Stomach smooth muscle (tissue), 2 donors: ENCODE results near the gene NEIL1.
"Not testable (repeated sequence)": the region's sequence is repeated elsewhere in the genome, so short reads cannot be mapped to it uniquely, and the experiment has no call there.

Experiments used
- H3K27ac ChIP-seq: one replicate; pipeline ENCODE4 v1.7.0; 2013; ENCODE audit warnings: mild to moderate bottlenecking, low read length, inconsistent platforms
- H3K27me3 ChIP-seq, 2 donors: one replicate each; pipeline ENCODE4 v1.7.0; 2013; ENCODE audit warnings: low read length in 2 of 2; ENCODE audit not compliant: insufficient read depth in 2 of 2, control insufficient read depth in 1 of 2
- H3K36me3 ChIP-seq, 2 donors: one replicate each; pipeline ENCODE4 v1.7.0; 2013; ENCODE audit warnings: low read length in 2 of 2; ENCODE audit not compliant: control insufficient read depth in 2 of 2, insufficient read depth in 2 of 2
- H3K4me1 ChIP-seq: one replicate; pipeline ENCODE4 v1.7.0; 2013; ENCODE audit warnings: low read length; ENCODE audit not compliant: control insufficient read depth, insufficient read depth
- H3K4me3 ChIP-seq, 2 donors: one replicate each; pipeline ENCODE4 v1.7.0; 2013; ENCODE audit warnings: low read length in 2 of 2
- H3K9ac ChIP-seq, 2 donors: one replicate each; pipeline ENCODE4 v1.7.0; 2013; ENCODE audit warnings: low read length in 2 of 2, mild to moderate bottlenecking in 1 of 2
- H3K9me3 ChIP-seq, 2 donors: one replicate each; pipeline ENCODE4 v1.7.0; 2013; ENCODE audit warnings: low read length in 2 of 2; ENCODE audit not compliant: control insufficient read depth in 2 of 2
- donor health status: healthy.
- donor health status: Pancreatic carcinoma.

Gene NEIL1

GRCh38 chr15:75333654-75334419, 13.0 kb upstream of the NEIL1 start:
- H3K4me3 ChIP-seq, H3K9me3 ChIP-seq, H3K27ac ChIP-seq, H3K9ac ChIP-seq, H3K36me3 ChIP-seq, H3K4me1 ChIP-seq, H3K27me3 ChIP-seq: not testable (repeated sequence)

- H3K27ac ChIP-seq, result peak overlapping the region; percentile 41
- peak overlapping the region; percentile 65 to 81 for H3K4me3 ChIP-seq
- peak overlapping the region; percentile 54 to 55 for H3K9ac ChIP-seq
- H3K9me3 ChIP-seq, result no peaks in the 10 kb centered on the region
- peaks cover 8% of the 10 kb centered on the region for H3K4me1 ChIP-seq
- H3K36me3 ChIP-seq, result peaks cover 0 to 4% of the 10 kb centered on the region in 2 donors
- no peaks in the 10 kb centered on the region for H3K27me3 ChIP-seq
These were observed 11.5 kb upstream of the NEIL1 start for GRCh38 chr15:75335313-75335704.

DNA sequence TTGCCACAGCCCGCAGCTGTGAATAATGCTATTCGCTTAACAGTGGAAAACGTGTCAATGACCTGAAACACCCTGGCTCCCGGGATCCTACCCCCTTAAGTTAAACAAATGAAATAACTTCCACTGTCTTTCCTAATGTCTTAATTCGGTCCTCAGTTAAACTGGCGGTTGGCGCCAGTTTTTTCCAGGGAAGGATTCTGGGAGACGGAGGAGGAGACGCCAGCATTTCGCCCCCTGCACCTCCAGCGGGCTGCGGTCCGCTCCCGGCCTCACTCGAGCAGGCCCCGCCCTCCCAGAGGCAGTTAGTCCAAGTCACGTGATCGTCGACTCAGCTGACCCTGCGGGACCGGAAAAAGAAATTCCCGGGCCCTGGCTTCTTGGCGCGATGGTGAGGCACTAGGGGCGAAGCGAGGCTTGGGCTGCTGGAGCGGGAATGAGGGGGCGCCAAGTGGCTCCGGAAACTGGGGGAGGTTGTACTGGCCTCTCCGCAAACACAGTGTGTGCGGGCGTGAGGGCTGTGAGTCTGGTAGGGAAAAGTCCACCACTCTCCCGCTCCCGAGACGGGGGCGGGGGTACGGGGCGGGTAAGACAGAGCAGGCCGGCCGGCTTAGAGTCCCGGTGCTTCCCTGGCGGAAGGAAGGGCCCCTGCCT, 11.0 kb upstream of the NEIL1 start, which contains the start of gene COMMD4:
COMMD4 (plus strand) TSS at position 359 of the 651 bp plus-strand sequence; CDS start at position 386, 27 bp downstream.
- H3K9ac ChIP-seq, result peak within 1 kb of the TSS; percentile 54 to 85
- no peaks in the 10 kb centered on the region for H3K9me3 ChIP-seq
- H3K36me3 ChIP-seq, result peaks cover 1 to 5% of the 10 kb centered on the region in 2 donors
- H3K4me3 ChIP-seq, result peak within 1 kb of the TSS; percentile 65 to 81
- H3K4me1 ChIP-seq, result peaks cover 8% of the 10 kb centered on the region
- H3K27me3 ChIP-seq, result no peaks in the 10 kb centered on the region
- peak within 1 kb of the TSS; percentile 41 for H3K27ac ChIP-seq

DNA sequence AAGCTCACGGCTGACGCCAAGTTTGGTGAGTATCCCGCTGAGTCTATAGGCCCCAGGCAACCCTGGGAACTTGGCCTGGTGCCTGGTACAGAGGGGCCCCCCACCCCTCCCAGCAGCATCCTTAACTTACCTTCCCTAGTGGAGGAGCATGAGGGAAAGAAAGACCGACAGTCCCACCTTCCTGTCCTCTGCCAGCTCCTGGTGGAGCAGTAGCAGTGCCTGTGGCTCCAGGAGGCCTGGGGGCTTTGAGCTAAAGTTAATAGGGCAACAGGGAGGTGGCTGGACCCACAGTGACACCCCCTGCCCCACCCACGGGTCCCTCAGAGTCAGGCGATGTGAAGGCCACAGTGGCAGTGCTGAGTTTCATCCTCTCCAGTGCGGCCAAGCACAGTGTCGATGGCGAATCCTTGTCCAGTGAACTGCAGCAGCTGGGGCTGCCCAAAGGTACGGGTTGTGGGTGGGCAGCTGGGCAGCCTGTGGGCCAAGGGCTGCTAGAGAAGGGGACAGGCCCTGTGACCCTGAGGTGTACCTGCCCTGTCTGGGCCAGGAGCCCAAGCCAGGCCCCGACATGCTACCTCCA, 8.1 kb upstream of the NEIL1 start:
- Histone ChIP-seq H3K9ac (no peak overlapping the region), H3K27me3 (no peaks in the 10 kb centered on the region), H3K4me3 (no peak overlapping the region), H3K4me1 (peaks cover 8% of the 10 kb centered on the region), H3K9me3 (no peaks in the 10 kb centered on the region), H3K27ac (no peak overlapping the region), H3K36me3 (peaks cover 3 to 6% of the 10 kb centered on the region in 2 donors)

DNA sequence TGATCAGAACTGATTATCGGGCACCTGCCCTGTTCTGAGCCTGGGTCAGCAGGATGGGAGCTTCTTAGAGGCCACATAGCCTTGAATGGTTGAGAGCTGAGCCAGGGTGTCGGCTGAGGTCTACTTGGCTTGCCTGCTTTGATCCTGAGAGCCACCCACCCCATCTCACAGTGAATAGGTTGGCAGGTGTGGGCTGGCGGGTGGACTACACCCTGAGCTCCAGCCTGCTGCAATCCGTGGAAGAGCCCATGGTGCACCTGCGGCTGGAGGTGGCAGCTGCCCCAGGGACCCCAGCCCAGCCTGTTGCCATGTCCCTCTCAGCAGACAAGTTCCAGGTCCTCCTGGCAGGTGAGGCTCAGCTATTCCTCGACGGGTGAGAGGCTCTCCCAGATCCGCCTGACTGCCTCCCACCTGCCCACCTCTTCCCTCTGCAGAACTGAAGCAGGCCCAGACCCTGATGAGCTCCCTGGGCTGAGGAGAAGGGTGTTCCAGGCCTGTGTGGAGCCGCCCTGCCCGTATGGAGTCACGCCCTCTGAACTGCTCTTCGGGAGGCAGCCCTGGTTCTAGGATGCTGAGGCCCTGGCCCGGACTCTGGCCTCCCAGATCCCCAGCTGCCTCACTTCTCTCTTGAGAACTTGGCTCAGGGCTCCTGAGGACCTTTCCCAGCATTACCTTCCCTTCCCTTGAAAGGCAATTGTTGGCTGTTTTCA, 7.2 kb upstream of the NEIL1 start:
- H3K4me1 ChIP-seq, result peaks cover 8% of the 10 kb centered on the region
- no peak overlapping the region for H3K9ac ChIP-seq
- no peak overlapping the region for H3K27ac ChIP-seq
- H3K9me3 ChIP-seq, result no peaks in the 10 kb centered on the region
- H3K27me3 ChIP-seq, result no peaks in the 10 kb centered on the region
- peaks cover 3 to 6% of the 10 kb centered on the region in 2 donors for H3K36me3 ChIP-seq
- H3K4me3 ChIP-seq, result no peak overlapping the region

DNA sequence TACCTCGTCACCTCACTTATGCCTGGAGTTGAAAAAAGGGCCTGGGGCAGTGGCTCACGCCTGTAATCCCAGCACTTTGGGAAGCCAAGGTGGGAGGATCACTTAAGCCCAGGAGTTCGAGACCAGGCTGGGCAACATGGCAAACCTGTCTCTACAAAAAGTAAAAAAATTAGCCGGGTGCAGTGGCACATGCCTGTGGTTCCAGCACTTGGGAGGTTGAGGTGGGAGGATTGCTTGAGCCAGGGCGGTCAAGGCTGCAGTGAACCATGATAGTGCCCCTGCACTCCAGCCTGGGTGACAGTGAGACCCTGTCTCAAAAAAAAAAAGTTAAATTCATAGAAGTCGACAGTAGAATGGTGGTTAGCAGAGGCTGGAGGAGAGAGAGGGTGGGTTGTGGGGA, 4.6 kb upstream of the NEIL1 start:
- no peak overlapping the region for H3K4me3 ChIP-seq
- H3K9ac ChIP-seq, result no peak overlapping the region
- H3K9me3 ChIP-seq, result no peaks in the 10 kb centered on the region
- H3K36me3 ChIP-seq, result peaks cover 3 to 6% of the 10 kb centered on the region in 2 donors
- H3K27ac ChIP-seq, result no peak overlapping the region
- H3K4me1 ChIP-seq, result peaks cover under 1% of the 10 kb centered on the region
- no peaks in the 10 kb centered on the region for H3K27me3 ChIP-seq

- H3K9me3 ChIP-seq, H3K27ac ChIP-seq, H3K27me3 ChIP-seq, H3K36me3 ChIP-seq, H3K4me3 ChIP-seq, H3K9ac ChIP-seq: not testable (repeated sequence)
- peaks cover 12% of the 10 kb centered on the region for H3K4me1 ChIP-seq
These were observed 2.9 kb upstream of the NEIL1 start for GRCh38 chr15:75343953-75344352.

GRCh38 chr15:75347222-75348033, 589 bp downstream of the NEIL1 start:
- Histone ChIP-seq H3K4me1 (peaks cover 15% of the 10 kb centered on the region), H3K9ac (peak overlapping the region; percentile 79 to 82), H3K36me3 (no peaks in the 10 kb centered on the region), H3K27me3 (no peaks in the 10 kb centered on the region), H3K27ac (peak overlapping the region; percentile 37), H3K9me3 (no peaks in the 10 kb centered on the region), H3K4me3 (peak overlapping the region; percentile 94)

DNA sequence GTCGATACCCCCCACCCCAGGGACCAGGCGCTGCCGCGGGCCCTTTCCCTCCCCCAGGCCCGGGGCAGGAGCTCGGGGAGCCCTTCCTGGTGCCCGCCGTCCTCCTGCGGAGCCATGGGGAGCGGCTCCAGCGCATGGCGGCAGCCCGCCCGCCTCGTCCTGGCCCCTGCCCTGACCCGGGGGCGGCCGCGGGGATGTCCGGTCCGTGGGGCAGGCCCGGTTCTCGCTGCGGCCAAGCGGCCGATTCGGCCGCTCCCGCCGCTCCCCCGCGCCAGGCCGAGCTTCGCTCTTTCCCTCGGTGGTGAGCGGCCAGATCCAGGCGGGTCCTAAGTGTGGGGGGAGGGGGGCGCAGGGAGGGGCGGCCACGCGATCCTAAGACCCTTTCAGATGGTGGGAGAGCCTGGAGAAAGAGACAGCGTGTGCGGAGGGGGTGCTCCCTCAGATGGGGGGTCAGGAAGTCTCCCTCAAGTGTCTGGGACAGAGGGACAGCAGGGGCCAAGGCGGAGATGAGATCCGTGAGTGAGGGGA, 1.3 kb downstream of the NEIL1 start:
- Histone ChIP-seq H3K9ac (peak overlapping the region; percentile 79 to 82), H3K36me3 (no peaks in the 10 kb centered on the region), H3K4me1 (peaks cover 15% of the 10 kb centered on the region), H3K27me3 (no peaks in the 10 kb centered on the region), H3K9me3 (no peaks in the 10 kb centered on the region), H3K4me3 (peak overlapping the region; percentile 94), H3K27ac (no peak overlapping the region)
